Mononuclear cell (primary cell): ENCODE data around the gene DOCK3. TPM values are rescaled to one million over a fixed set of nuclear protein-coding genes. Genes with fewer than 3 reads are reported as not detected.

Experiments
- H3K27me3 ChIP-seq: 2 replicates; pipeline ENCODE4 v1.6.0; 2011; ENCODE audit warnings: low read length, control low read depth; ENCODE audit not compliant: insufficient read depth
- H3K4me1 ChIP-seq: 2 replicates; pipeline ENCODE4 v1.5.1; 2011; ENCODE audit warnings: mild to moderate bottlenecking, low read length, control low read depth; ENCODE audit not compliant: insufficient read depth
- H3K4me3 ChIP-seq: 2 replicates; pipeline ENCODE4 v1.5.1; 2011; ENCODE audit warnings: mild to moderate bottlenecking, low read length, moderate library complexity
- H3K9me3 ChIP-seq: 2 replicates; pipeline ENCODE4 v1.5.1; 2011; ENCODE audit warnings: low read depth, mild to moderate bottlenecking, control low read depth, low read length
- total RNA-seq: library from RNA; depleted of rRNA; stranded (reverse); fragments of >200 nt; gene quantifications from one replicate; pipeline ENCODE4 v1.2.3, GENCODE V29; 2012

Gene DOCK3
- total RNA-seq, 1 donor: 1.0 TPM

DNA sequence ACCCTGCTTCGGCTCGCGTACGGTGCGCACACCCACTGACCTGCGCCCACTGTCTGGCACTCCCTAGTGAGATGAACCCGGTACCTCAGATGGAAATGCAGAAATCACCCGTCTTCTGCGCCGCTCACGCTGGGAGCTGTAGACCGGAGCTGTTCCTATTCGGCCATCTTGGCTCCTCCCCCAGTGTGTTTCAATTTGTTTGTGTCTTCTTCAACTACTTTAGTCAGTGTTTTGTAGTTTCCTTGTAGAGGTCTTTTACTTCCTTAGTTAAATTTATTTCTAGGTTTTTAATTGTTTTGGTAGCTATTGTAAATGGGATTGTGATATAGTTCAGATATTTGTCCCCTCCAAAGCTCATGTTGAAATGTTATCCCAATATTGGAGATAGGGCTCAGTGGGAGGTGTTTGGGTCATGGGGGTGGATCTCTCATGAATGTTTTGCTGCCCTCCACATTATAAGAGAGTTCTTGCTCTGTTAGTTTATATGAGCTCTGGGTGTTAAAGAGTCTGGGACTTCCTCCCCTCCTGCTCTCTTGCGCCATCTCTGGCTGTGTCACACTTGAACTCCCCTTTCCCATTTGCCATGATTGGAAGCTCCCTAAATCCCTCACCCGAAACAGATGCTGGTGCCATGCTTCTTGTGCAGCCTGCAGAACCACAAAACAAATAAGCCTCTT lies 304.4 kb downstream of the DOCK3 start:
- Histone ChIP-seq H3K4me1 (no peaks in the 10 kb centered on the region), H3K4me3 (no peak overlapping the region), H3K9me3 (no peaks in the 10 kb centered on the region), H3K27me3 (peaks cover 2% of the 10 kb centered on the region)

DNA sequence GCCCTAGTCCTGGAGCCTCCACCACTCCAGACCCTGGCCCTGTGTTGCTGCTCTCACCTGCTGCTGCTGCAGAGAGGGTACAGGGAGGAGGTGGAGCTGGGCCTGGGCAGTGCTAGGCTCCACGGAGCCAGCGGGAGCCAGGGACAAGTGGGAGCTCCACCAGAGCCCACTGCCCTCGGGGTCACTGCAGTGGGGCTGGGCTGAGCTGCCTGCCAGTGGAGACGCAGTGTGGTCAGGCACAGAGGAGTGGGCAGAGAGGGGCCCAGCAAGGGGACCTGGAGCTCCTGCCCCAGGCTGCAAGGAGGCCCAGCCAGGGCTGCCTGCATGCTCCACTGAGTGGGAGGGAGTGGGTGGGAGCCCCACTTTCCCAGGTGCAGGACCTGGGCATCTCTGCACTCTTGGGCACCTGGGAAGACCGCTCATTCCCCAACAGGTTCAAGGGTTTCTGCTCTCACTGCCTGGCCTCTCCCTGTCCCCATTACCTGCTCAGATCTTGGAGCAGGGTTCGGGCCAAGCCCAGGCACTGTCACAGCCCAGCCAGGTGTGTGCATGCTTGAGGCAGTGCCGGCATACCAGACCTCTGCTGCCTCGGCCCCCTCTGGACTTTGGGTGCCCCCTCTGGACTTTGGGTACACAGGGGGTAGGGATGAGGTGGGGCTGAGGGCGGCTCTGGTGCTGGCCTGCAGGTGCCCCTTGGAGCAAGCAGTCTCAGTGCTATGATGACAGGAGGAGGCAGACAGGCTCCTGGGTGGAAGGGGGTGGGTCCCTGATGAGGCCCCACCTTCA lies 308.0 kb downstream of the DOCK3 start:
- H3K9me3 ChIP-seq: no peaks in the 10 kb centered on the region
- no peaks in the 10 kb centered on the region for H3K4me1 ChIP-seq
- H3K27me3 ChIP-seq: peaks cover 2% of the 10 kb centered on the region
- H3K4me3 ChIP-seq: no peak overlapping the region

DNA sequence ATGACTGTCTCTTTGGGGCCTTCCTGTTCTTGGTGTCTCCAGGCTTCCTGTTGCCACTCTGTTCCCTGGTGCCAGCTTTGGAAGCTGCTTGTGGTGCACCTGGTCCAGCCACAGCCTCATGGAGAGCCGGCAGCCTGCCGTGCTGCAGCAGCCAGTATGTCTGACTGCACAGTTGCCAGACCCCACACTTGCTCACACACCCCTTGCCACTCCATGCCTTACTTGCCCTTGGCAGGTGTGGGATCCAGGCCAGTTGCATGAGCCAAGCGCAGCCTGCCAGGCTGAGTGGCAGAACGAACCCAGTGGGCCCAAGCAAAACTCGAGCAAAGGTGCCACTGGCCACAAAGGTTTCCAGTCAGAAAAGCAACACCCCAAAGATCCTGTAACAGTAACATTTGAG lies 309.2 kb downstream of the DOCK3 start:
- H3K4me1 ChIP-seq: no peaks in the 10 kb centered on the region
- no peaks in the 10 kb centered on the region for H3K9me3 ChIP-seq
- H3K27me3 ChIP-seq: peaks cover 2% of the 10 kb centered on the region
- H3K4me3 ChIP-seq: no peak overlapping the region

DNA sequence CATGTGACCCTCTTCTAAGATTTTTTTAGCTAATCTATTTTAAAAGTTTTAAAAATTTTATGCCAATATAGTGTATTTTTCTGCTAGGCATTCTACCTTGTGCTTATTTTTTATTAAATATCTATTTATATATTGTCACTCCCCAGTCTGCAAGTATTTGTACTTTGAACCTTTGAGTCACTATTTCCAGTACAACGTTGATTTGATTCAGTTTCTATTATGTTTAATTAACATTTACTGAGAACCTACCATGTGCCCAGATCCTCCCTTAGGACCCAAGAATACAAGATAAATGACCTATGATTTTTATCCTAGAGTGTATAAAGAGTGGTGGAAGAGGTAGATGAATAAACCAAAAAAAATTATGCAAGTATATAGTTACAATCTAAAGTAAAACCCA lies 311.2 kb downstream of the DOCK3 start:
- Histone ChIP-seq H3K27me3 (peaks cover under 1% of the 10 kb centered on the region), H3K4me3 (no peak overlapping the region), H3K4me1 (no peaks in the 10 kb centered on the region), H3K9me3 (peaks cover 2% of the 10 kb centered on the region)

DNA sequence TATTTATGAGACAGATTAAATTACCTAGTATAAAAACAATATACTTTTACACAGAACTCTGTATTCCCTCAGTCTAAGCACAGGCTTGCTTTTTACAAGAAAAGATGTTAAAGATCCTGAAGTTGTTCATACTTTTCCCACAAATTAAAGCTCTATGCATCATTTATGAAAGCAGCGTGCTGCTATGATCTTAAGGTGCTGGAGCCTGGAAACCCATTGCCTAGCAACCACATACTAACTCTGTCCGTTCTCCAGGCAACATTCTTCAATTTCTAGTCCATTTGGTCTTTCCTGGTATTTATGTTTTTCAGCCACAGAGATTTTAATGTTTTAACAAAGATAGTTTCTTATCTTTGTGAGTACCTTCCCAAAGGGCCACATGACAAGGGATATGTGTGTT lies 312.0 kb downstream of the DOCK3 start:
- H3K4me1 ChIP-seq: no peaks in the 10 kb centered on the region
- H3K4me3 ChIP-seq: no peak overlapping the region
- H3K9me3 ChIP-seq: peaks cover 10% of the 10 kb centered on the region
- H3K27me3 ChIP-seq: no peaks in the 10 kb centered on the region

DNA sequence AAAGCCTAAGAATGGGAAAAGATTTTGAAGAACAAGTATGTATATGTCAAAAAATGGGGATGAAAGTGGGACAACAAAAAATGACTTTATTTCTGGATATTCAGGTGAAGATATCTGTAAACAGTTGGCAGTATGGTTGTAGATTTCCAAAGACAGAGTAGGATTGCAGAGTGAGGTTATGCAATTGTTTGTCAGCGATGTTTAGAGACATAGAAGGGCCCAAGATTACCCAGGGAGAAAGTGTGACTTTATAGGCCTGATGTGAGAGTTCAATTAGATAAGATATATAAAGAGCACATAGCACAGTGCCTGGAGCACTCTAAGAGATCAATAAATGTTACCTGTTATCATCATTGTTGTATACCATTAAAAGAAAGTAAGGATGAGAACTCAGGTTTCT lies 319.8 kb downstream of the DOCK3 start:
- H3K4me1 ChIP-seq: no peaks in the 10 kb centered on the region
- H3K27me3 ChIP-seq: no peaks in the 10 kb centered on the region
- H3K4me3 ChIP-seq: no peak overlapping the region
- H3K9me3 ChIP-seq: peaks cover 13% of the 10 kb centered on the region

DNA sequence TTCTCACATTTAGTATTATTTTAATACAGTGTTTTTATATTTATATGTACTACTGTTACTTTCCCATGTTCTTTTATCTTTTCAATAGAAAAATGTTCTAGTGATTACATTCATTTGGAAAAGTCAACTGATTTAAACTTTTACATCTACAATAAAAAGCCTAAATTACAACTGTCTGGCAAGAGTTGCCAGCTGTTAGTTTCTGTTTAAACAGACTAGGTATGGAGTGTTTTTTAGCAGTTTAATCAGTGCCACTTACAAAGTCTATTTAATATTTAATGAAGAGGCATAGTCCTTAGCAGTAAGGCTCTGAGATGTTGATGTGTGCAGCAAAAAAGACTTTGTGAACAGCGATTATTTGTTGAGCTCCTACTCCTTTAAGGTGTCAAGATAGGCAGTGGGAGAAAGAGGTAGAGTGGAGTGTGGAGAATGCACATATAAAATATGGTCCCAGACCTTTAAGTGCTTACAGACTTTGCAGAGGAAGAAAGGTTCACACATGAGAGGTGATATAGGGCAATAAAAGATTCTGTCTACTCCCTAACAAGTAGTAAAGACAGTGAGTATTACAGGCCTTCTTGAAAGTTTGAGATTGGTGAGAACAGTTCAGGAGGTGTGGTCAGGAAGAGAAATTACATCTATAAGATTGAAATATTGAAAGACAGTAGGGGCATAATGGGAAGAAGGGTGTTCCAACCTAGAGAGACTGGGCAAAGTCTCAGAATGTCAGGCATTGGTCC lies 320.5 kb downstream of the DOCK3 start:
- no peak overlapping the region for H3K4me3 ChIP-seq
- no peaks in the 10 kb centered on the region for H3K27me3 ChIP-seq
- no peaks in the 10 kb centered on the region for H3K4me1 ChIP-seq
- H3K9me3 ChIP-seq: peaks cover 13% of the 10 kb centered on the region

DNA sequence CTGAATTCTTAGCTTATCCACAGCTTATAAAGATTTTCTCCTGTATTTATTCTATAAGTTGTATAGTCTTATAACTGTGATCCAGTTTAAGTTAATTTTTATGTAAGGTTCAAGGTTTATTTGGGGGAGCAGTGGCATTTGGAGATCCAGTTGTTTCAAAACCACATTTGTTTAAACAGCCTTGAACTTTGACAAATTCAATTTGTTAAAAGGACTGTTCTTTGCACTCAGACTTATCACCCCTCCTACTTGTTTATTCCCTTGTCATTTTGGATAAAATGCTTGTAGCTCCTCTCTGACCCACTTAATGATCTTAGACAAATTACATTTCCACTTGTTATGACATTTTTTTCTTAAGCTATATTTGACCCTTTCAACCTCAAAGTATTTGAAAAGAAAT lies 327.8 kb downstream of the DOCK3 start:
- Histone ChIP-seq H3K4me3 (no peak overlapping the region), H3K9me3 (no peaks in the 10 kb centered on the region), H3K27me3 (no peaks in the 10 kb centered on the region), H3K4me1 (no peaks in the 10 kb centered on the region)

DNA sequence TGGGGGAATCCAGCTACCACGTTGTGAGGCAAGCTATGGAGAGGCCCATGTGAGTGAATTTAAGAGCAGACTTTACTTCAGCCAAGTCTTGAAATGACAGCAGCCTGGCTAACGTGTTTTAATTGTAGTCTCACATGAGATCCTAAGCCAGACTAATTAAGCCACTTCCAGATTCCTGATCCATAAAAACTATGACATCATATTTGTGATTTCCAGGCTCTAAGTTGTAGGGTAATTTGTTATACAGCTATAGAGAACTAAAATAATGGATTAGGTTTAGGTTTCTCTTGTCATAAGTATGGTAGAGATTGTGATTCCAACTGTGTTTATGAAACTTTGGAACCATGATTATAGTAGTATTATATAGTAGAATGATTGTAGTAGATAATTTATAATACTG lies 329.5 kb downstream of the DOCK3 start:
- Histone ChIP-seq H3K9me3 (no peaks in the 10 kb centered on the region), H3K4me1 (no peaks in the 10 kb centered on the region), H3K4me3 (no peak overlapping the region), H3K27me3 (no peaks in the 10 kb centered on the region)

DNA sequence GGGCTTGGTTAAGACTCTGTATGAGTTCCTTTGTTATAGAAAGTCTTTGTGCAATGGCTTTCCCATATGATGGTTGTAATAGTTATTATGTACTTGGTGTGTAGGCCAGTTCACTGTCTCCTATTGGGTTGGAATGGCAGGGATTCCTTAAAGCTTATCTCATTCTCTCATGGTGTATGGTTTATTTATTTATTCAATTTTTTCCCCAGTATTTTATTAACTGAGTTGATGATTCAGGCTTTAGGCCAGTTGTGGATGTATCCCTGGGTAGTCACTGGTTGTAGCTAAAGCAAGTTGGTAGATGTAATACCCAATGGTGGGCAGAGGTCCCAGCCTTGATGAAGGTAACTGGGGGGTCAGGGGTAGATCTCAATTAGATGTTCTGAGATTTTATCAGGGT lies 349.4 kb downstream of the DOCK3 start:
- Histone ChIP-seq H3K27me3 (peaks cover 2% of the 10 kb centered on the region), H3K4me1 (peaks cover 18% of the 10 kb centered on the region), H3K9me3 (no peaks in the 10 kb centered on the region), H3K4me3 (no peak overlapping the region)

DNA sequence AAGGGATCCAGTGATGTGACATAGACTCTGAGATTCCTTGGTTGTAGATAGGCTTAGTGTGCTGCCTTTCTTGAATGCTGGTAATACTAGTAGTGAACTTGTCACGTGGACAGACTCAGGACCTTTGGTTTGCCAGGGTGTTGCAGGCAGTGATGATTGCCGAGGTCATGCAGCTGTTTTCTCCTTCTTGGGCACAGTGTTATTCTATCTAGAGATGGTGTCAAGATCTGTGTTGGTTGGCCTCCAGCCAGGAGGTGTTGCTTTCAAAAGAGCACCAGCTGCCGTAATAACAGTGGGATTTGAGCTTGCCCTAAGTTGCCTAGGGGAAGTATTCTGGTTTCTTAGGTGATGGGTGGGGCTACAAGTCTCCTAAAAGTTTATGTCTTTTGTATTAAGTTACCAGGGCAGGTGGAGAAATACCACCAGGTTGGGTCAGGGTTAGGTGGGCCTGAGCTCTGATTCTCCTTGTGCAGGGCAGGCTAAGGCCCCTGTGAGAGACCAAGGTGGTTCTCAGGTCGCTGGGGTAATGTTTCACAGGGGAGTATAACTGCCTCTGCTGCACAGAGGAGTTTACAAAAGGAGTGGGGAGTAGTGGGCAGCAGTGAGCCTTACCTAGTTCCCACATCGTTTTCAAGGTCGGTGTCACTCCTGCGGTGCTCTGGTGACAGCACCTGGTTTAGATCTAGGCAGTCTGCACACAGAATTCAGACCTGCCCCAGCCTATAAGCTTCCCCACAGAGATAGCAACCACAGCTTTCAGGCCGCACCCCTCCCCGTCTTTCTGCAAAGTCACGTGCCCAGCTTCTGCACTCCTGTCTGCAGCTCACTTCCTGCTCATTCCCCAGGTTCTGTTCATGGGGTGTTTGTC lies 350.3 kb downstream of the DOCK3 start:
- Histone ChIP-seq H3K4me3 (no peak overlapping the region), H3K27me3 (peaks cover 2% of the 10 kb centered on the region), H3K9me3 (no peaks in the 10 kb centered on the region), H3K4me1 (peaks cover 18% of the 10 kb centered on the region)

DNA sequence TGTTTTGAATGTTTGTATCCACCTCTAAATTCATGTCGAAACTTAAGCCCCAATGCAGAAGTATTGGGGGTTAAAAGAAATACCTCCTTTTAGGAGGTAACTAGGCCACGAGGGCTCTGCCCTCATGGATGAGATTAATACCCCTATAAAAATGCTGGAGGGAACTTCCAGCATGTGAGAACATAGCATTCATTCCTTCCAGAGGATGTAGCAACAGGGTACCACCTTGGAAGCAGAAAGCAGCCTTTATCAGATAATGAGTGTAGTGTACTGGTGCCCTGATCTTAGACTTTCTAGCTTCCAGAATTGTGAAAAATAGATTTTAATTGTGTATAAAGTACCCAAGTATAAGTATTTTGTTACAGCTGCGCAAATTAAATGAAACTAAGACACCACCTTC lies 356.9 kb downstream of the DOCK3 start:
- peaks cover 2% of the 10 kb centered on the region for H3K27me3 ChIP-seq
- no peaks in the 10 kb centered on the region for H3K4me1 ChIP-seq
- H3K4me3 ChIP-seq: no peak overlapping the region
- no peaks in the 10 kb centered on the region for H3K9me3 ChIP-seq

DNA sequence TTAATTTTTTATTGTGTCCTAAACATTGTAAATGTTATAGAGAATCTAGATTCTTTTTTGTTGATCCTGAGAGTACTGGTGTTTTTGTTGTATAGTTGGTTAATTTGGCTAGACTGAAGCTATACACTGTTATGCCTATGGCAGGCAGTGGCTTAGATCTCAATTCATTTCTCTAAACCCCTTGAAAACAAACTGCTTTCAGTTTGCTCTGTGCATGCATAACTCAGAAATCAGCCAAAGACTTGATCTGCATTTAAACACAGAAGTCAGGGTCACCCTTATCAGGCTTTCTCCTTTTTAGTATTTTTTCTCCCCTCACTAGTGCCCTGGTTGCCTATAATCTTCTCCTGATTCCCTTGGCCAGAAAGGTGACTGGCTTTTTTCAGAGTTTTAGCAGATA lies 360.9 kb downstream of the DOCK3 start:
- H3K9me3 ChIP-seq: no peaks in the 10 kb centered on the region
- H3K4me3 ChIP-seq: no peak overlapping the region
- peaks cover 6% of the 10 kb centered on the region for H3K27me3 ChIP-seq
- no peaks in the 10 kb centered on the region for H3K4me1 ChIP-seq

DNA sequence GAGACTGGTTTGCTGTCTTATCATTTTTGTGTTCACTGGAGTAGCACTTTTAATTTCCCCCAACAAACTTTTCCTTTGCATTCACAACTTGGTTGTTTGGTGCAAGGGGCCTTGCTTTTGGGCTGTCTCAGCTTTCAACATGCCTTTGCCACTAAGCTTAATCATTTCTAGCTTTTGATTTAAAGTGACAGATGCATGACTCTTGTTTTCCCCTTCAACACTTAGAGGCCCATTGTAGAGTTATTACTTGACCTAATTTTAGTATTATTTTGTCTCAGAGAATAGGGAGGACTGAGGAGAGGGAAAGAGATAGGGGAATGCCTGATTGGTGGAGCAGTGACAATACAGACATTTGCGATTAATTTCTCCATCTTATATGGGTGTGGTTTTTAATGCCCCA lies 370.3 kb downstream of the DOCK3 start:
- Histone ChIP-seq H3K4me1 (no peaks in the 10 kb centered on the region), H3K9me3 (no peaks in the 10 kb centered on the region), H3K27me3 (no peaks in the 10 kb centered on the region), H3K4me3 (no peak overlapping the region)

DNA sequence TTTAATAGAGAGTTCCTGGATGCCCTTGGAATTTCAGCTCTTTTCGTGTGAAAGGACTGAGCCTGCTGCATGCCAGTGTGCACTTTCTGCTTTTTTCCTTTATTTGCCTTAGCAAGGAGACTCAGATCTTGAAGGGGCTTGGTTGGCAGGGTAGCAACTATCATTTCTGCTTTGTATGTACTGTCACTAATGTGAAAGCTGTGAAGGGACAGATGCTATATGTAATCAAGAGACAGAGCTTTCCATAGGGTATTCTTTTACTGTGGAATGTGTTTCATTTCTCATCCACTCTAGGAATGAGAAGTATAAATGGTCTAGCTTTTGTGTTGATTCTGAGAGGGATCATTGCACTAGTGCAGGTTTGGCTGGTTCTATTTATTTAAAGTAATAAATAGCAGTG lies 377.8 kb downstream of the DOCK3 start:
- Histone ChIP-seq H3K27me3 (no peaks in the 10 kb centered on the region), H3K4me3 (no peak overlapping the region), H3K9me3 (no peaks in the 10 kb centered on the region), H3K4me1 (no peaks in the 10 kb centered on the region)
